NOMO-1 (cell line): ENCODE measurements around the gene TMEM272.
A peak's percentile ranks its signal among the peaks of the same experiment; 100 is the strongest.

Experiments
- DNase-seq, 2 experiments: peaks; one replicate each; lab custom pipeline; 2025; ENCODE audit not compliant: unreplicated experiment in 2 of 2; lab: John Stamatoyannopoulos, UW

Gene TMEM272

GRCh38 chr13:51807041-51807440 lies 37.9 kb downstream of the TMEM272 start:
- no peak for DNase-seq

GRCh38 chr13:51806566-51806965 lies 38.4 kb downstream of the TMEM272 start:
- DNase-seq = no peak

DNA sequence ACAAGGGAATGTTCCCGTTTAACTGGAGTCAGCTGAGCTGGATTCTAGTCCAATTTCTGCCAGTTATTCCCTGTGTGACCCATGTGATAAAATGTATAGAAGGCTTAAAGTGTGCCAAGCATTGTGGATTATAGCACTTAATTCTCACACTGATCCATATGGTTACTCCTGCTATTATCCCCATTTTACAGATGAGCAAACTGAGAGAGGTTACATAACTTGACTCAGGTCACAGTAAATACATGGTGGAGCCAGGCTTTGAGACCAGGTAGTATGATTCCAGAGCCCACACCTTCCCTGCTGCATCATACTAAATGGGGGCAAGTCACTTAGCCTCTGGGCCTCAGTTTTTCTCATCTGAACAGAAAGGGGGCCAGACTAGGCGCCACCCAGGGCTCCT lies 39.1 kb downstream of the TMEM272 start:
- DNase-seq = no peak

- no peak for DNase-seq
These were observed 39.7 kb downstream of the TMEM272 start for GRCh38 chr13:51805313-51805712.

- DNase-seq = peak in 1 of 2 experiments; percentile 43
These were observed 40.4 kb downstream of the TMEM272 start for GRCh38 chr13:51804295-51805172.

DNA sequence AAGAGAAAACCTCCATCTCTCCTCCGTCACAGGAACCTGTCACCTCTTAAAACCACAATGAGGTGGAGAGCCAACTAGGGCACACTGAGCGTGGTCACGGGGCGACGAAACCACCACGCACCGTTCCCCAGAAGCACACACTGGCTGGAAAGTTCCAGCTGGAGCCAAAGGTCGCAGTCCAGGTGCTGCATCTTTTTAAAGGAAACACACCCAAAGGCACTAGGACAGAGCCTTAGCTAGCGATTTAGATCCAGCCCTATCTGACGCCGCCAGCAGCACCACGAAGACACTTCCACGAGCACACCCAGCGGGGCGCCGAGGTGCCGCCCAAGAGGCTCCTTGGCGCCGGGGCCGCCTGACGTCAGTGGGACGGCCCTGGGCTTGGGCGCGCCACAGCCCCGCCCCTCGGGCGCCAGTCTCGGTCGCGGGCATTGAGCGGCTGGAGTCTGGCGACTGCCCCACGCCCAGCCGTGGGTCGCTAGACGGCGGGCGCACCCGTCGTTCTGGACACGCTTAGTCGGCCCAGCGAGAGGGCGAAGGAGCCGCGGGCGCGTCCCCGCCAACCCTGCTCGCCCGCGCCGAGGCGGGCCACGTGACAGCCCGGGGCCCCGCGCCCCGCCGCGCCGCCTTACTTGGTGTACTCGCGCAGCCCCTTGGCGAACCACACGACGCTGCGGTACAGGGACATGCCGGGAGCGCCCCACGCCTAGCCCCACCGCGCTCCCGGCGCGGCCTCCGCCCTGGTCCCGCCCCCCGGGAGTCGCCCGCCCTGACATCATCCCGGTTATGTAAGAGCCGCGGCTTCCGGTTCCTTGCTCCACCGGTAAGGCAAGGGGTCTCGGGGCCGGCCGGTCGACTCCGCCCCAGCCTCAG lies 41.3 kb downstream of the TMEM272 start, which contains the start of gene DHRS12:
Gene DHRS12, minus strand, starts transcription at position 742 of the 873 bp plus-strand sequence. CDS start 4,504 bp downstream, outside the sequence.
- peak; percentile 74 to 93 for DNase-seq

- DNase-seq = no peak
These were observed 42.2 kb downstream of the TMEM272 start for GRCh38 chr13:51802631-51803418.

- no peak for DNase-seq
These were observed 43.3 kb downstream of the TMEM272 start for GRCh38 chr13:51801631-51802099.

DNA sequence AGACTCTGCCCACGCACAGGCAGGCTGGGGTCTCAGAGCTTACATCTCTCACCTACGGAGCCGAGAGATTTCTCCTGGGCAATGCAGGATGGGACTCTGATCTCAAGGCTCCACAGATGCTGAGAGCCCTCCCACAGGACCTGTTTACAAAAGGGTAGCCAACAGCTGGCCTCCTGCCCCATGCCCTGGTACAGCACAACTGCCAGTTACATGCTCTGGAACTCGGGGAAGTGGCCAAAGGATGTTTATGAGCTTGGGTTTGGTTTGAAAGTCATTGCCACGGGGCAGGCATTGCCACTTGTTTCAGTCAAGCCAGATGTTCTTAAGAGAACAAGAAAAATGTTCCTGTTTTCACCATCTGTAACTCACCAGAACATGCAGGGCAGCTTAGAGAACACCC lies 44.5 kb downstream of the TMEM272 start:
- DNase-seq = no peak

GRCh38 chr13:51799261-51799660 lies 45.7 kb downstream of the TMEM272 start:
- DNase-seq = no peak

DNA sequence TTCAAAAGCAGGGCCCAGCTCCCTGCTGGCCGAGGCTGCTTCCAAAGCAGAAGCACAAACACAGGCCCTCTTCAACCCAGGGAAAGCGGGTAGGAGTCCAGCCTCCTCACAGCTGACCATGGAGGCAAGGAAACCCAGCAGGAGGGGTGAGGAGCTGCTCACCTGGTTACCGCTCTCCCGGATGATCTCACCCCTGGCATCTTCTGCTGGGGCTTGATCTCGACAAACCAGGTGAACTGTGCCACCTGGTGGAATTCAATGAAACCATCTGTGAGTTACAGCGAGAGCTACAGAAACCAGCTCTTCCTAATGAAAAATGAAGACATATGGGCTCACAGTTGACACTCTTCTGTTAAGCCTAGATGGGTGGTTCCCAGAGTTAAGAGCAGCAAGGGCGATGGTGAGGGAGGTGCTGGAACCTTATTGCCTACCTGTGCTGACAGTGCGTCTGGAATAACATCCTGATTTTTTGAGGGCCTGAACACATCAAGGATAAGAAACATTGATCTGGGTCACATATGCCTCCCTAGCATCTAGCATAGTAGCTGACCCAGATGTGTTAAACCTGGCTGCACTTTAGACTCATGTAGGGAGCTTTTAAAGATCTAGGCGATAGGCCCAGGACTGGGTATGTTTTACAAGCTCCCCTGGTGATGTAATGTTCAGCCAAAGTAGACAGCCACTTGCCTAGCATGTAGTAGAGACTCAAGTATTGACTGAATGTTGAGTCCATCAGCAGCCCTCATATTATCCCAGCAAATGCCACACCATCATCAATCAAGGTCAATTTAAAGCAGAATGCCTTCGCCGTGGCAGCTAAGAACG lies 47.1 kb downstream of the TMEM272 start:
- peak in 1 of 2 experiments; percentile 6 for DNase-seq

- no peak for DNase-seq
These were observed 48.4 kb downstream of the TMEM272 start for GRCh38 chr13:51796546-51796945.

DNA sequence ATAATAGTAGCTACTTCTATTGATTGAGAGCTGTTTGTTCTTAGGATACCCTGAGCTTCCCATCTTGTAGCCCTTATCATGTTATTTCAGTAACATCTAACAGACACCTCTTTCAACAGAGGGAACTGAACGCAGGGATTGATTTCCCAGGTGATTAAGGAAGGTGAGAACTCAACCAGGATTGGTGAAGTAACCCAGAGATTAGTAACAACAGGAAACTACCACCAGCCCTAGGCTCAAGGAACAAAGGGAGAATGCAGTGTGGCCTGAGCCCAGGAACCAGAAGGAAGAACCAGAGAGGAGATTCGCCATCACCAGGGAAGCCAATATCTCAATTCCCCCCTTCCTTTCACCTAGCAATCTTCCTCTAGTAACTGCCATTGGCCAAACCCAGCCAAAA lies 49.6 kb downstream of the TMEM272 start:
- DNase-seq = no peak

GRCh38 chr13:51794964-51795363 lies 50.0 kb downstream of the TMEM272 start:
- DNase-seq = no peak

GRCh38 chr13:51793570-51794271 lies 51.3 kb downstream of the TMEM272 start:
- DNase-seq = peak; percentile 82 to 90

DNA sequence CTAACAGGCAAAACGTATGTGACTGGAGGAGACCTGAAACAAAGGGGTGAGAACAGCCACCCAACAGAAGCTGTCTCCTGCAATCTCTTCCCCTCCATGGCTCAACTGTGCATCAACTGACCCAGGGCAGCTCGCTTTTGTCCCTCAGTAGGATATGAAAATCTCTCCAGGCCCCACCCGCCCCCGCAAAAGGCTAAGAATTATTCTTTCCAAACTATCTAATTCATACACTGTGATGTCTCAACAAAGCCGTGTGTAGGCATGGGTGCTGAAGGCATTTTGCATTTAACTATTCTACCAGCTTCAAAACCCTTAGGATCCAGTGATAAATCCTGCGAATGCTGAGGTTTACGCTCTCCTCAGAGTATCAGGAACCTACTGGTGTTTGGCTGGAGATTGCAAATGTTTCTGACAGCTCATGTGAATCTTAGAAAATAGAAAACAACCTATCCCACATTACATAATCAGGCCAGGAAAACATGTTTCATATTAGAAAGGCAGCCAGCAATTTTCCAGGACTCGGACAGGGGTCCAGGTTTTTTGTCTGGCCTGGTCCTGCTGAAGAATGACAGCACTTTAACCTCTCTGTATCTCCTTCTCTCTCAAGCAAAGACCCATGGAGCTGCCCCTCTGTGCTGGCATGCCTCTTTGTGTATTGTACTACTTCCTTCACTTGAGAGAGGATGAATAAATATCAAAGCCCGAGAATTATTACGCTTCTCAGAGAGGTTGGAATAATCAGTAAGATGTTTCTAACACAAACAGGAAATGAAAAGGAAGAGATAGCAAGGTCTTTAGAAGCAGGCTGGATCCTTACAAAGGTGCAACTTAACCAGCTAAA lies 58.3 kb downstream of the TMEM272 start:
- DNase-seq = no peak

DNA sequence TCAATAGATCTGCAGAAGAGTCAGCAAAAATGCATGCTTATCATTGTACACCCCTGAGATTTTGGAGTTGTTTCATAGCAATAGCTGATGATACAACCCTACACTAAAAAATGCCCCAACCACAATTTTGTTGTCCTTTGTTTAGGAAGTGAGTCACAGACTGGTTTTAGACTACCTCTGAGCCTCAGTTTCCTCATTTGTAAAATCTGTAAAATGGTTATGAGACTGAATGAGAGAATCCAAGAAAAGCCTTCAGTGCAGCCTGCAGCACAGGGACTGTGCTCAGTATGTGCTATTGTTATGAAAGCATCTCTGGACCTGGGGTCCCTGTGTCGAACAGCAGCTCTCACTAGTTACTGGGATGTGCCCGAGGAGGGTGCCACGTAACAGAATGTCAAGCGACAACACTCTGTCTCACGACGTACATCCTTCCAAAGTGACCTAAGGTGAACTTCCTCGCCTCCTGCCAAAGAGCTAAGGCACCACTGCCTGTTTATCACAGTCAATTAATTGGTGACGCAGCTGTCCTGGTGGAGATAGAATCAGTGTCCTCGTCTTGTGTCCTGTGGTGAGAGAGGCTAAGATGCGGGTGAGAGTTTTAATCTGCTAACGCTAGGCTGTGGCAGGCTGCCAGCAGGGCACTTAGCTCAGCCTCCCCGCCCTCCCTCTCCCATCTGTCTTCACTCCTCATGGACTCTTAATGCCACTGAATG lies 59.1 kb downstream of the TMEM272 start:
- no peak for DNase-seq

- no peak for DNase-seq
These were observed 60.9 kb downstream of the TMEM272 start for GRCh38 chr13:51784097-51784496.
